ENCODE measurements around the gene TMCC1. TPM values are rescaled to one million over a fixed set of nuclear protein-coding genes. Genes with fewer than 3 reads are reported as not detected.

The TMCC1 gene
- total RNA-seq, 2 experiments from 2014 or later, result 33.3 to 33.8 TPM

DNA sequence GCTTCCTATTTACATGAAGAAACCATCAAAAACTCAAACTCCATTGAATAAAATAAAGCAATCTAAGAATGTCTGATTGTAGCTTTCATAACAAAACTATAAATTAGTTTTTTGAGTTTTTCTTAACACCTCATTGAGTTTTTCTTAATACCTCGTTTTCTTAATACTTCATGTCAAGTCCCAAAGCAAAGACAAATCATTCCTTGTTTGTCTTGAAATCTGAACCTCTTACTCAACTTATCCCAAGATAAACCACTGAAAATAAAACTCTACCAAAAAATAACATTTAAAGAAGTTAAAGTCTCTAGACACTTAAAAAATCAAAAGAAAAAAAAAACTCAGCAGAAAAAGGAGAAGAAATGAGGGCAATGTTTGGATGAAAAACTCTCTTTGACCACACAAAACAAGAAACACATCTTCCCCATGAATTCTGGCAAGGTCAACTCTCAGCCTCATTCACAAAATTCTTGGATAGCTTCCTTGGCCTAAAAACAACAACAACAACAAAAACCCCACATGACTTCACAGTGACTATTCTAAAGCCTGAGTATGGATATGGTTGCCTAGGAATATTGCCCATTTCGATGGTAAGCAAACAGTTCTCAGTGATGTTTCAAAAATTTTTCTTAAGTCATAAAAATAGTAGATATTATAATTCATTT is 38.2 kb downstream of the TMCC1 start:
- ATAC-seq (ENCODE audit: poor library complexity), result no peak
- CTCF ChIA-PET, result no interaction called here
- H3K36me3 Mint-ChIP-seq (ENCODE audit: low read depth), result peaks cover 61% of the 10 kb centered on the region
- Histone ChIP-seq H3K36me3 (ENCODE audit: insufficient read depth, low read length) (no peaks in the 10 kb centered on the region), H3K4me3 (ENCODE audit: low read length) (no peak overlapping the region), H3K9me3 (ENCODE audit: control insufficient read depth in 1 of 2, insufficient read depth in 1 of 2, low read length in 2 of 2) (no peaks in the 10 kb centered on the region), H3K4me1 (ENCODE audit: insufficient read depth, low read length) (no peaks in the 10 kb centered on the region), H3K27me3 (ENCODE audit: control insufficient read depth in 1 of 2, insufficient read depth in 2 of 2, low read length in 2 of 2) (no peaks in the 10 kb centered on the region), H3K27ac (ENCODE audit: low read depth in 1 of 2, low read length in 2 of 2) (no peak overlapping the region)
- H3K27ac Mint-ChIP-seq, result peak overlapping the region; percentile 31
- DNase-seq, result no peak
- peaks cover 35% of the 10 kb centered on the region for H3K4me1 Mint-ChIP-seq (ENCODE audit: low read depth)
- TF ChIP-seq, protein P1, sequence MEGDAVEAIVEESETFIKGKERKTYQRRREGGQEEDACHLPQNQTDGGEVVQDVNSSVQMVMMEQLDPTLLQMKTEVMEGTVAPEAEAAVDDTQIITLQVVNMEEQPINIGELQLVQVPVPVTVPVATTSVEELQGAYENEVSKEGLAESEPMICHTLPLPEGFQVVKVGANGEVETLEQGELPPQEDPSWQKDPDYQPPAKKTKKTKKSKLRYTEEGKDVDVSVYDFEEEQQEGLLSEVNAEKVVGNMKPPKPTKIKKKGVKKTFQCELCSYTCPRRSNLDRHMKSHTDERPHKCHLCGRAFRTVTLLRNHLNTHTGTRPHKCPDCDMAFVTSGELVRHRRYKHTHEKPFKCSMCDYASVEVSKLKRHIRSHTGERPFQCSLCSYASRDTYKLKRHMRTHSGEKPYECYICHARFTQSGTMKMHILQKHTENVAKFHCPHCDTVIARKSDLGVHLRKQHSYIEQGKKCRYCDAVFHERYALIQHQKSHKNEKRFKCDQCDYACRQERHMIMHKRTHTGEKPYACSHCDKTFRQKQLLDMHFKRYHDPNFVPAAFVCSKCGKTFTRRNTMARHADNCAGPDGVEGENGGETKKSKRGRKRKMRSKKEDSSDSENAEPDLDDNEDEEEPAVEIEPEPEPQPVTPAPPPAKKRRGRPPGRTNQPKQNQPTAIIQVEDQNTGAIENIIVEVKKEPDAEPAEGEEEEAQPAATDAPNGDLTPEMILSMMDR (IDR thresholded peaks at IDR 0.05), result no peak
- intact Hi-C loops (cut with DNase I, micrococcal nuclease), result no loop called here
- H3K4me3 Mint-ChIP-seq, result no peak overlapping the region
- POLR2A ChIA-PET, result no interaction called here
- H3K27me3 Mint-ChIP-seq, result no peaks in the 10 kb centered on the region
- H3K9me3 Mint-ChIP-seq, result no peaks in the 10 kb centered on the region

DNA sequence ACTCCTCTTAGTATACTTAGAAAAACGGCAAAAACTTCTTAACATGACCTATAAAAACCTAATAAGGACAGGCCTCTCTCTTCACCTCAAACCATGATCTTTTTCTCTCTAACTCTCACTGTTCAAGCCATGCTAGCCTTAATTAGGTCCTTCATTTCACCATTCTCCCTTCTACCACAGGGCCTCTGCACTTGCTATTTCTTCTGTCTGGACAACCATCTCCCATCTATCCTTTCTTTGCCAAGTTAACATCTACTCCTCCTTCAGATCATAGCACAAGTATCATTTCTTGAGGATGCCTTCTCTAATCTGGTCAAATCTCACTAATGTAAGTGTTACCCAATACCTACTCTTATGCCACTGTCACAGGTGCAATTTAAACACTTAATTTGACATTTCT is 39.1 kb downstream of the TMCC1 start:
- peaks cover 35% of the 10 kb centered on the region for H3K4me1 Mint-ChIP-seq (ENCODE audit: low read depth)
- DNase-seq (no peak), ATAC-seq (ENCODE audit: poor library complexity) (no peak)
- no peak overlapping the region for H3K4me3 Mint-ChIP-seq
- CTCF ChIA-PET, result no interaction called here
- H3K27ac Mint-ChIP-seq, result no peak overlapping the region
- H3K9me3 Mint-ChIP-seq, result no peaks in the 10 kb centered on the region
- TF ChIP-seq, protein P1 (IDR thresholded peaks at IDR 0.05), result no peak
- H3K4me1 ChIP-seq (ENCODE audit: insufficient read depth, low read length), result no peaks in the 10 kb centered on the region
- intact Hi-C loops (cut with DNase I, micrococcal nuclease), result no loop called here
- no peaks in the 10 kb centered on the region for H3K9me3 ChIP-seq (ENCODE audit: control insufficient read depth in 1 of 2, insufficient read depth in 1 of 2, low read length in 2 of 2)
- POLR2A ChIA-PET, result no interaction called here
- no peaks in the 10 kb centered on the region for H3K36me3 ChIP-seq (ENCODE audit: insufficient read depth, low read length)
- no peaks in the 10 kb centered on the region for H3K27me3 ChIP-seq (ENCODE audit: control insufficient read depth in 1 of 2, insufficient read depth in 2 of 2, low read length in 2 of 2)
- peaks cover 62% of the 10 kb centered on the region for H3K36me3 Mint-ChIP-seq (ENCODE audit: low read depth)
- H3K27ac ChIP-seq (ENCODE audit: low read depth in 1 of 2, low read length in 2 of 2), result no peak overlapping the region
- no peak overlapping the region for H3K4me3 ChIP-seq (ENCODE audit: low read length)
- H3K27me3 Mint-ChIP-seq, result no peaks in the 10 kb centered on the region

DNA sequence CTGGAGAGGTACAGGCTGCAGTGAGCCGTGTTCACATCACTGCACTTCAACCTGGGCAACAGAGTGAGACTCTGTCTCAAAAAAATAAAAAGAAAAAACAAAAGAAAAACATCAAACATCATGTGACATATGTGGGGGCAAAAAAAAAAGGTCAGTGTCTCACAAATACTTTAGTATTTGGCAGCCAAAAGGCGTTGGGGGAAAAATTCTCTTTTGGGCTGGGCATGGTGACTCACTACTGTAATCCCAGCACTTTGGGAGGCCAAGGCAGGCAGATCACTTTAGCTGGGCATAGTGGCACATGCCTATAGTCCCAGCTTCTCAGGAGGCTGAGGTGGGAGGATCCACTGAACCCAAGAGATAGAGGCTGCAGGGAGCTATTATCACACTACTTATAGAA is 47.6 kb downstream of the TMCC1 start:
- ATAC-seq (ENCODE audit: poor library complexity), result no peak
- ChIA-PET POLR2A (no interaction called here), CTCF (no interaction called here)
- TF ChIP-seq, protein P1 (IDR thresholded peaks at IDR 0.05), result no peak
- DNase-seq, result no peak
- no peak overlapping the region for H3K4me3 ChIP-seq (ENCODE audit: low read length)
- H3K36me3 ChIP-seq (ENCODE audit: insufficient read depth, low read length), result peaks cover 5% of the 10 kb centered on the region
- no peaks in the 10 kb centered on the region for H3K4me1 ChIP-seq (ENCODE audit: insufficient read depth, low read length)
- no peaks in the 10 kb centered on the region for H3K27me3 ChIP-seq (ENCODE audit: control insufficient read depth in 1 of 2, insufficient read depth in 2 of 2, low read length in 2 of 2)
- peaks cover 5 to 8% of the 10 kb centered on the region in 2 experiments for H3K9me3 ChIP-seq (ENCODE audit: control insufficient read depth in 1 of 2, insufficient read depth in 1 of 2, low read length in 2 of 2)
- Mint-ChIP-seq H3K36me3 (ENCODE audit: low read depth) (peaks cover 66% of the 10 kb centered on the region), H3K27me3 (no peaks in the 10 kb centered on the region), H3K4me3 (no peak overlapping the region), H3K27ac (no peak overlapping the region), H3K9me3 (no peaks in the 10 kb centered on the region), H3K4me1 (ENCODE audit: low read depth) (peaks cover 4% of the 10 kb centered on the region)
- H3K27ac ChIP-seq (ENCODE audit: low read depth in 1 of 2, low read length in 2 of 2), result no peak overlapping the region
- intact Hi-C loops (cut with DNase I, micrococcal nuclease), result no loop called here
